ENCODE results near the gene ADD3.
"Not testable (repeated sequence)": the region's sequence is repeated elsewhere in the genome, so short reads cannot be mapped to it uniquely, and the experiment has no call there.

Gene ADD3

GRCh38 chr10:110033701-110034235, 26.0 kb downstream of the ADD3 start:
- DNase-seq (ENCODE audit: low read depth in 2 of 2), result no peak

GRCh38 chr10:110034596-110034995, 26.8 kb downstream of the ADD3 start:
- no peak for DNase-seq (ENCODE audit: low read depth in 2 of 2)

GRCh38 chr10:110035070-110035921, 27.5 kb downstream of the ADD3 start:
- no peak for DNase-seq (ENCODE audit: low read depth in 2 of 2)

- DNase-seq (ENCODE audit: low read depth in 2 of 2), result no peak
These were observed 28.9 kb downstream of the ADD3 start for GRCh38 chr10:110036640-110037039.

- DNase-seq (ENCODE audit: low read depth in 2 of 2), result no peak
These were observed 31.5 kb downstream of the ADD3 start for GRCh38 chr10:110039254-110039653.

- DNase-seq (ENCODE audit: low read depth in 2 of 2), result no peak
These were observed 32.3 kb downstream of the ADD3 start for GRCh38 chr10:110040108-110040507.

- DNase-seq (ENCODE audit: low read depth in 2 of 2), result no peak
These were observed 33.1 kb downstream of the ADD3 start for GRCh38 chr10:110040767-110041478.

GRCh38 chr10:110041479-110041829, 33.7 kb downstream of the ADD3 start:
- DNase-seq (ENCODE audit: low read depth in 2 of 2), result no peak

- no peak for DNase-seq (ENCODE audit: low read depth in 2 of 2)
These were observed 34.4 kb downstream of the ADD3 start for GRCh38 chr10:110042181-110042580.

GRCh38 chr10:110042891-110043290, 35.1 kb downstream of the ADD3 start:
- DNase-seq (ENCODE audit: low read depth in 2 of 2), result no peak

GRCh38 chr10:110044681-110045080, 36.9 kb downstream of the ADD3 start:
- no peak for DNase-seq (ENCODE audit: low read depth in 2 of 2)

GRCh38 chr10:110045772-110046171, 38.0 kb downstream of the ADD3 start:
- DNase-seq (ENCODE audit: low read depth in 2 of 2), result no peak

- not testable (repeated sequence) for DNase-seq (ENCODE audit: low read depth in 2 of 2)
These were observed 40.4 kb downstream of the ADD3 start for GRCh38 chr10:110048145-110048544.

GRCh38 chr10:110048781-110049180, 41.0 kb downstream of the ADD3 start:
- DNase-seq (ENCODE audit: low read depth in 2 of 2), result no peak

GRCh38 chr10:110049889-110050591, 42.3 kb downstream of the ADD3 start:
- not testable (repeated sequence) for DNase-seq (ENCODE audit: low read depth in 2 of 2)

- DNase-seq (ENCODE audit: low read depth in 2 of 2), result no peak
These were observed 43.7 kb downstream of the ADD3 start for GRCh38 chr10:110051487-110051886.

GRCh38 chr10:110052916-110053315, 45.1 kb downstream of the ADD3 start:
- DNase-seq (ENCODE audit: low read depth in 2 of 2), result no peak

GRCh38 chr10:110056822-110057221, 49.0 kb downstream of the ADD3 start:
- no peak for DNase-seq (ENCODE audit: low read depth in 2 of 2)

GRCh38 chr10:110057456-110057855, 49.7 kb downstream of the ADD3 start:
- no peak for DNase-seq (ENCODE audit: low read depth in 2 of 2)

GRCh38 chr10:110058212-110058611, 50.4 kb downstream of the ADD3 start:
- DNase-seq (ENCODE audit: low read depth in 2 of 2), result no peak

GRCh38 chr10:110059925-110060324, 52.1 kb downstream of the ADD3 start:
- no peak for DNase-seq (ENCODE audit: low read depth in 2 of 2)

GRCh38 chr10:110061687-110062086, 53.9 kb downstream of the ADD3 start:
- no peak for DNase-seq (ENCODE audit: low read depth in 2 of 2)

Measured in activated CD4-positive, alpha-beta T cell treated with anti-CD3 and anti-CD28 coated beads for 24 hours (primary cell).